Thymus (tissue), 11 donors: Measurements from ENCODE around the gene UBB. TPM values are rescaled to one million over a fixed set of nuclear protein-coding genes. Genes with fewer than 3 reads are reported as not detected.

Experiments
- DNase-seq, 9 donors: peaks; one replicate each; pipeline ENCODE4 v3.0.0-alpha.2; 2013; ENCODE audit warnings: low spot score in 9 of 9, low read depth in 6 of 9, missing footprints in 1 of 9
- H3K27ac ChIP-seq, 2 donors: one replicate each; pipeline ENCODE4 v1.5.1; 2013; ENCODE audit warnings: control low read depth in 1 of 2, low read depth in 1 of 2, low read length in 1 of 2, mild to moderate bottlenecking in 1 of 2, moderate library complexity in 1 of 2
- H3K27me3 ChIP-seq, 2 donors: one replicate each; pipeline ENCODE4 v1.5.1; 2013; ENCODE audit warnings: low read length in 1 of 2; ENCODE audit not compliant: control insufficient read depth in 2 of 2, insufficient read depth in 1 of 2
- H3K36me3 ChIP-seq, 2 donors: one replicate each; pipeline ENCODE4 v1.5.1; 2013; ENCODE audit warnings: low read length in 1 of 2, mild to moderate bottlenecking in 1 of 2, moderate library complexity in 1 of 2; ENCODE audit not compliant: control insufficient read depth in 2 of 2, insufficient read depth in 2 of 2
- H3K4me1 ChIP-seq, 2 donors: one replicate each; pipeline ENCODE4 v1.5.1; 2013; ENCODE audit warnings: low read length in 2 of 2; ENCODE audit not compliant: control insufficient read depth in 2 of 2, insufficient read depth in 2 of 2
- H3K4me3 ChIP-seq, 2 donors: one replicate each; pipeline ENCODE4 v1.5.1; 2013; ENCODE audit warnings: low read length in 2 of 2, control low read depth in 1 of 2, mild to moderate bottlenecking in 1 of 2
- H3K9me3 ChIP-seq, 2 donors: one replicate each; pipeline ENCODE4 v1.5.1; 2013; ENCODE audit warnings: low read length in 1 of 2, mild to moderate bottlenecking in 1 of 2; ENCODE audit not compliant: control insufficient read depth in 2 of 2, insufficient read depth in 1 of 2
- WGBS: extraction: QIAGEN DNeasy Blood & Tissue Kit; methylation state at CpG from one replicate; pipeline ENCODE4 v1.1.7; 2013; 5-methylcytosine and 5-hydroxymethylcytosine counted together
- polyA plus RNA-seq: library from polyadenylated mRNA; stranded (reverse); fragments of 200-250 nt; gene quantifications from one replicate; pipeline ENCODE4 v1.2.3, GENCODE V29; 2013
- total RNA-seq: library from RNA; stranded (reverse); fragments of 120-200 nt; gene quantifications from one replicate; pipeline ENCODE4 v1.2.4, GENCODE V29; 2013
- donor health status: healthy.

UBB gene
- total and polyA plus RNA-seq, 2 donors: 820 to 2,286 TPM

DNA sequence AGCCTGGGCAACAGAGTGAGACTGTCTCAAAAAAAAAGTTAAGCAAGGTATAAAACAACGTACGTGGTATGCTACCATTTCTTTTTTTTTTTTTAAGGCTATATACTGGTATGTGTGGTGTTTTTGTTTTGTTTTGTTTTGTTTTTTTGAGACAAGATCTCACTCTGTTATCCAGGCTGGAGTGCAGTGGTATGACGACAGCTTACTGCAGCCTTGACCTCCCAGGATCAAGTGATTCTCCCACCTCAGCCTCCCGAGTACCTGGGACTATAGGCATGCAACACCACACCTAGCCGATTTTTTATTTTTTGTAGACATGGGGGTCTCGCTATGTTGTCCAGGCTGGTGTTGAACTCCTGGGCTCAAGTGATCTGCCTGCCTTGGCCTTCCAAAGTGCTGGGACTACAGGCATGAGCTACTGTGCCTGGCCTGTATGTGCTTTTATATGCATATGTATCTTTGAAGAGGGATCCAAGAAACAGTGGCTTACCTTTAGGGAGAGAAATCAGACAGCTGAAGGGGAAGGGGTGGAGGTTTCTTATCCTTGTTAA lies 34.1 kb upstream of the UBB start:
- no peak overlapping the region for H3K4me3 ChIP-seq
- no peaks in the 10 kb centered on the region for H3K27me3 ChIP-seq
- DNase-seq: no peak
- H3K4me1 ChIP-seq: peaks cover 15 to 30% of the 10 kb centered on the region in 2 donors
- peaks cover 32 to 56% of the 10 kb centered on the region in 2 donors for H3K36me3 ChIP-seq
- no peaks in the 10 kb centered on the region for H3K9me3 ChIP-seq
- H3K27ac ChIP-seq: no peak overlapping the region
- WGBS: over 99% methylated on average over 6 of the region's 6 CpGs

DNA sequence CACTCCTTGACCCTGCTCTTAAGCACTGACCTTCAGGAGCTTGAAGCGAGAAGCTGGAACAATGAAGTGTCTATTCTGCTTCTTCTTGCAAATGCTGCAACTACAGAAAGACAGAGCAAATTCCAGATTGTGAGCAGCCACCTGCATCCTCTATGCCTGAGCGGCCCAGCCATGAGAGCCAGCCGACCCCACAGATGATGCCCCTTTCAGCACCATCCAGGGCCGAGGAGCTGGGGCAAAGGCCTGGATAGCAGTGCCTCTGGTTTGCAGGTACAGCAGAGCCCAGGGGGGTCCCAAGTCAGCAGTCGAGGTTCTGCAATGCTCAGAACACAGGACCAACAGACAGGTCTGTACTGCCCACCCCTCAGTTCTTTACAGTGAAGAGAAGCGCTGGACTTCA lies 32.3 kb upstream of the UBB start:
- peak in 1 of 9 donors; percentile 5 for DNase-seq
- 94% methylated on average over 6 of the region's 6 CpGs for WGBS

DNA sequence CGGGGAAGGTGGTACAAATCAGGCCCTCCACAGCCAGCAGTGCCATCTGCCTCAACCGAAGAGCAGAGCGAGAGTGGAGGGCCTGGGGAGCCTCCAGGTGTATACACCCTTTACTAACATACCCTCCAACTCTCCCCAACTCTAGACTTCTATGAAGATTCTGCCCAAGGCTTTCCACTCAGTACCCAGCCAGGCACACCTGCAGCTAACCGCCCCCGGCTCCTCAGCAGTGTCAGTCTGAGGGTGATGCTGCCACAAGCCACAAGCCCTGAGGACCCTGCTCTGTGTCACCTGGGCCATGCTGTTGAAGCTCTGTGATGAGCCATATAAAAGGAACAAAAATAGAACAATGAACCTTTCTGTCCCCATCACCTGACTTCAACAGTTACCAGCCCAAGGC lies 31.5 kb upstream of the UBB start:
- H3K4me1 ChIP-seq: peaks cover 18 to 40% of the 10 kb centered on the region in 2 donors
- H3K36me3 ChIP-seq: peaks cover 7 to 32% of the 10 kb centered on the region in 2 donors
- no peaks in the 10 kb centered on the region for H3K9me3 ChIP-seq
- H3K4me3 ChIP-seq: no peak overlapping the region
- WGBS: 7% methylated on average over 5 of the region's 5 CpGs
- DNase-seq: peak; percentile 47 to 93 (median 80)
- H3K27me3 ChIP-seq: peaks cover 0 to 14% of the 10 kb centered on the region in 2 donors
- H3K27ac ChIP-seq: peak overlapping the region; percentile 83 to 92

More for the DNA sequence above, 32.3 kb upstream of the UBB start:
- Histone ChIP-seq H3K36me3 (peaks cover 15 to 40% of the 10 kb centered on the region in 2 donors), H3K4me1 (peaks cover 18 to 38% of the 10 kb centered on the region in 2 donors), H3K9me3 (no peaks in the 10 kb centered on the region), H3K27me3 (peaks cover 0 to 11% of the 10 kb centered on the region in 2 donors), H3K27ac (peak overlapping the region in 1 of 2 donors; percentile 92), H3K4me3 (no peak overlapping the region)

DNA sequence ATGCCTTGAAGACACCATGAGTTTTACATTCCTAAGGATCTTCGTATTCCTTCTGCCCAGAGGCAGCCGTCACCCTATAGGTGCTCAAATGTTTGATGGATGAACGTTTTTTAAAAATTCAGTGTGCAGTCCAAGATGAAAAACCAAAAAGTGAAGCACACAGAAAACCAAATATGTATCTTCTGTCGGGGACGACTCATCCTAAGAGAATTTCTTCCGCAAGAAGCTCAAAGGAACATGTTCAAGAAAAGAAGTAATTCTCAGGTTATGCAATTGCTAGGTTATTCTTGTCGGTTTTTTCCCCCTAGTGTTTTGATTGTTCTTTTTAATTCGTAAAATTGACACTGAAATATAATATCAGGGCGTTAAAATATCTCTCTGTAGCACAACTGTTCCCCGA lies 29.1 kb upstream of the UBB start:
- H3K4me1 ChIP-seq: peaks cover 18 to 40% of the 10 kb centered on the region in 2 donors
- no peaks in the 10 kb centered on the region for H3K9me3 ChIP-seq
- peak overlapping the region in 1 of 2 donors; percentile 48 for H3K27ac ChIP-seq
- DNase-seq: no peak
- WGBS: 48% methylated on average over 10 of the region's 10 CpGs
- H3K36me3 ChIP-seq: peaks cover 4 to 19% of the 10 kb centered on the region in 2 donors
- H3K4me3 ChIP-seq: peak overlapping the region; percentile 70 to 92
- peaks cover 0 to 14% of the 10 kb centered on the region in 2 donors for H3K27me3 ChIP-seq

DNA sequence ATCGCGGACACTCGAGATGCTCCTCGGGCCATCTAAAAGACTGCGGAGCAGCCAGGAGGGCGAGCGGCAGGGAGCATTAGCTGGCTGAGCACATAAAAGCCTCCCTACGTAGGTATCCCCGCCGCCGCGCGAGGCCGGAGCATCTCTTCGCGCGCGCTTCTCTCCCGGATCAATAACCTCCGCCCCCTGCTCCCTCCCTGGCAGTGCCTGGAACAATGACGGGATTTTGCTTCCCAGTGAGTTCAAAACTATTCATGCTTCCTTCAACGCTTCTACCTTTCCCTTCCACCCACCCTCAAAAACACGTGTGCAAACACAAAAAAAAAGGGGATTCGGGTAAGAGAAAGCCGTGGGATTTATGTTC lies 28.6 kb upstream of the UBB start:
- H3K4me1 ChIP-seq: peaks cover 18 to 40% of the 10 kb centered on the region in 2 donors
- H3K27ac ChIP-seq: peak overlapping the region in 1 of 2 donors; percentile 48
- peak overlapping the region; percentile 70 to 92 for H3K4me3 ChIP-seq
- peak in 3 of 9 donors; percentile 25 to 28 (median 28) for DNase-seq
- H3K36me3 ChIP-seq: peaks cover 0 to 14% of the 10 kb centered on the region in 2 donors
- WGBS: 4% methylated on average over 25 of the region's 25 CpGs
- peaks cover 0 to 14% of the 10 kb centered on the region in 2 donors for H3K27me3 ChIP-seq
- H3K9me3 ChIP-seq: no peaks in the 10 kb centered on the region

DNA sequence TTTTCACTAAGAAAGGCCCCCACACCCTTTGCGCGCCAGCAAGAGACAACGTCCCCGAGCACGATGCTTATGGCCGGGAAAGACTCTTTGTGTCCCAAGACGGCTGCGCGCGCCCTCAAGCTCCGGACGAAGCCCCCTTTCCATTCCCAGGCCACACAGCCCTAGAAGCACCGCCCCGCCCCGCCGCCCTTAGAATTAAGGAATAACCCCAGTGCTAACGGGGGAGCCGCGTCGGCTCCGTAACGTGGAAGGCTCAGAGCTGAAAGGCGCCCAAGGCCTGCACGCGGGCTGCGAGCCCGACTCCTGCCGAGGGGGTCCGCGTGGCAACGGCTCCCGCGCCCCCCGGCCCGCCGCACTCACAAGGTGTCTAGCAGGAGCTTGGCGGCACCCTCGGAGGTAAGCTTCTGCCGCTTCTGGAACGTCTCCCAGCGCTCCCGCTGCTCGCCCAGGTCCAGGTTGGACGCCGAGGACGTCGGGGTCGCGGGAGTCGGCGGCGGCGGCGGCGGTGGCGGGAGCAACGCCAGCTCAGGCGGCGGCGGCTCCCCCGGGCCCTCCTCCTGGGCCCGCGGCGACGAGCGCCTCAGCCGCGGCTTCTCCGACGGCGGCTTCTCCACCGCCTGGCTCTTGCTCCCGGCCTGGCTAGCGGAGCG lies 28.1 kb upstream of the UBB start:
- peaks cover 18 to 40% of the 10 kb centered on the region in 2 donors for H3K4me1 ChIP-seq
- under 1% methylated on average over 75 of the region's 75 CpGs for WGBS

DNA sequence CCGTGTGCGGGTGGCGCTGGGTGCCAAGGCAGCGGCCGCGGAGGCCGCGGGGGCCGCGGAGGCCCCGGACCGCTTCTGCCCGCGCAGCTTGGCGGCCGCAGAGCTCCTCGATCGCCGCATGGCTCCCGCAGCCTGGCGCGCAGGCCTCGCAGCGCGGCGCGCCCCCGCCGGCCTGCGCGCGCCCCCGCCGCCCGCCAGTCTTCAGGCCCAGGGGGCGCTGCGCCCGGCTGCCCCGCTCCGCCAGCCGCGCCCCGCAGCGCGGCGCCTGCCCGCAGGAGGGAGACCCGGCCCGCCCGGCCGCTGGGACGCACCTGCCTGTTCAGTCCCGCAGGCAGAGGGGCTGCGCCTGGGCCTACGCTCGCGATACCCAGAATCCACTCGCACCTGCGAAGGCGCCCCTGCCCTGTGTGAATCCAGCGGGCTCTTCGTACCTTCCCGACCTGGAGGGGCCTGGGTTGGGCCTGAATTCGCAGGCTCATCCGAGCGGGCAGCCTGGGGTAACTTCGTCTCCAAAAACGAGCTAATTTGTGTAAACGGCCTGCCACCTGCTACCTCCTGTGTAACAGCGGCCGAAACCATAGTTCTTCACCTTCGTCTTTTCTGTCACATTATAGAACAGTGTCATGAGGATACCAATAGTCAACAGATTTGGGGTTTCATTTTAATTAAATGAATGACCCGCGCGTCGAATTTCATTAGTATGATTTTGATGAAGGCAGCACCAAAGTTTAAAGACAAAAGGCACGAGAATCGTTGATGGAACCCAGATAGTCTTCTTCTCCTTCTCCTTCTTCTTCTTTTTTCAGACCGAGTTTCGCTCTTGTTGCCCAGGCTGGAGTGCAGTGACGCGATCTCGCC lies 27.3 kb upstream of the UBB start, which contains the start of gene CENPV:
Gene CENPV, minus strand, starts transcription at position 153 of the 858 bp plus-strand sequence. Its CDS starts 33 bp downstream, at position 120.
- WGBS: 15% methylated on average over 83 of the region's 83 CpGs
- no peaks in the 10 kb centered on the region for H3K9me3 ChIP-seq
- H3K27me3 ChIP-seq: peaks cover 0 to 14% of the 10 kb centered on the region in 2 donors
- peaks cover 18 to 36% of the 10 kb centered on the region in 2 donors for H3K4me1 ChIP-seq
- DNase-seq: peak in 7 of 9 donors; percentile 55 to 80 (median 62)
- peak within 1 kb of the TSS; percentile 70 to 92 for H3K4me3 ChIP-seq
- H3K27ac ChIP-seq: peak within 1 kb of the TSS; percentile 48 to 70
- peaks cover 0 to 7% of the 10 kb centered on the region in 2 donors for H3K36me3 ChIP-seq

More for the DNA sequence above, 28.1 kb upstream of the UBB start:
- Histone ChIP-seq H3K27me3 (peaks cover 0 to 14% of the 10 kb centered on the region in 2 donors), H3K4me3 (peak overlapping the region; percentile 70 to 92), H3K9me3 (no peaks in the 10 kb centered on the region), H3K27ac (peak overlapping the region; percentile 48 to 70), H3K36me3 (peaks cover 0 to 11% of the 10 kb centered on the region in 2 donors)
- DNase-seq: peak in 7 of 9 donors; percentile 35 to 78 (median 47)

DNA sequence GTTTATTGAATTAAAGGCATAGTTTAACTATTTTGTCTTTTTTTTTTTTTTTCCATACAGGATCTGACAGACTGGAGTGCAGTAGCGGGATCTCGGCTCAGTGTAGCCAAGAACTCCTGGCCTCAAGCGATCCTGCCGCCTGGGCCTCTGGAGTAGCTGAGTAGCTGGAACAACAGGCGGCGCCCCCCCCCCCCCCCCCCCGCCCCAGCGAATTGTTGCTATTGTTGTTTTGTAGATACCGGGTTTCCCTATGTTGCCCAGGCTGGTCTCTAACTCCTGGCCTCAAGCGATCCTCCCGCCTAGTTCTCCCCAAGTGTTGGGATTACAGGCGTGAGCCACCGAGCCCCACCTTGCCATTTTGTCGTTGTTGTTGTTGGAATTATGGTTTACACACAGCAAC lies 26.3 kb upstream of the UBB start:
- no peak for DNase-seq

More for the DNA sequence above, 26.3 kb upstream of the UBB start:
- Histone ChIP-seq H3K4me1 (peaks cover 10 to 26% of the 10 kb centered on the region in 2 donors), H3K27ac (no peak overlapping the region), H3K4me3 (no peak overlapping the region), H3K9me3 (no peaks in the 10 kb centered on the region), H3K36me3 (no peaks in the 10 kb centered on the region), H3K27me3 (peaks cover 0 to 14% of the 10 kb centered on the region in 2 donors)
- WGBS: 96% methylated on average over 14 of the region's 14 CpGs
